GM12878 (cell line): ENCODE measurements around the gene ISG20. TPM values are rescaled to one million over a fixed set of nuclear protein-coding genes. Genes with fewer than 3 reads are reported as not detected.

Experiments
- ATAC-seq: fragments of 200-7000 bp; cut with Tn5 transposase; 3 replicates; pipeline ENCODE4 v1.9.1; 2020; ENCODE audit warnings: mild to moderate bottlenecking, moderate library complexity
- BruUV-seq: library from RNA; stranded (reverse); fragments of 400-500 nt; replicated peaks from 2 replicates; lab custom pipeline; 2021; lab: Mats Ljungman, UMichigan
- CTCF ChIA-PET: fragments of 300-600 bp; sonication (Branson Sonifier 250); formaldehyde crosslinking; extraction: SDS; loops from one replicate; lab custom pipeline; 2021; ENCODE audit warnings: inconsistent platforms; lab: Yijun Ruan, JAX
- POLR2A ChIA-PET: fragments of 350-600 bp; formaldehyde crosslinking; extraction: SDS; loops from one replicate; lab custom pipeline; 2021; ENCODE audit warnings: inconsistent platforms; lab: Charles Lee
- RAD21 ChIA-PET: fragments of 300-600 bp; sonication (Branson Sonifier 250); formaldehyde crosslinking; loops from one replicate; lab custom pipeline; 2023; ENCODE audit warnings: antibody characterized with exemption; ENCODE audit not compliant: unreplicated experiment; lab: Charles Lee
- SMC1A ChIA-PET: fragments of 300-600 bp; sonication (Branson Sonifier 250); formaldehyde crosslinking; loops from one replicate; lab custom pipeline; 2023; ENCODE audit not compliant: unreplicated experiment, uncharacterized antibody; lab: Charles Lee
- DNase-seq: peaks from one replicate; pipeline ENCODE4 v3.0.0-alpha.2; 2011; ENCODE audit warnings: low read depth, low spot score
- FAIRE-seq: peaks from 3 replicates; lab custom pipeline; 2011; peaks lifted over from hg19 to GRCh38; lab: Jason Lieb, UNC
- H2AFZ ChIP-seq: 2 replicates; pipeline ENCODE4 v1.6.0; 2011; ENCODE audit warnings: low read depth, low read length, control low read depth; ENCODE audit not compliant: control insufficient read depth
- H3K27ac ChIP-seq: 2 replicates; pipeline ENCODE4 v1.5.1; 2011; ENCODE audit warnings: control low read depth; ENCODE audit not compliant: control insufficient read depth, insufficient read depth
- H3K27me3 ChIP-seq, 2 experiments: replicated peaks in 1 of 2; 2 replicates each; pipeline versions ENCODE4 v1.6.0 to v1.6.1; 2011; ENCODE audit warnings: low read length in 1 of 2; ENCODE audit not compliant: control insufficient read depth in 2 of 2, insufficient read depth in 2 of 2
- H3K36me3 ChIP-seq, 2 experiments: 2 replicates each; pipeline ENCODE4 v1.5.1; 2011; ENCODE audit warnings: low read length in 1 of 2; ENCODE audit not compliant: control insufficient read depth in 2 of 2, insufficient read depth in 2 of 2
- H3K4me1 ChIP-seq: 2 replicates; pipeline ENCODE4 v1.6.1; 2011; ENCODE audit warnings: mild to moderate bottlenecking, low read length, moderate library complexity, mixed read lengths; ENCODE audit not compliant: control insufficient read depth, insufficient read depth
- H3K4me2 ChIP-seq: 2 replicates; pipeline ENCODE4 v1.6.0; 2011; ENCODE audit warnings: control low read depth; ENCODE audit not compliant: control insufficient read depth, insufficient read depth
- H3K4me3 ChIP-seq: fragments of 200-600 bp; sonication (generic); 2 replicates; pipeline ENCODE4 v1.5.1; 2016
- H3K79me2 ChIP-seq: 2 replicates; pipeline ENCODE4 v1.6.0; 2011; ENCODE audit warnings: low read length; ENCODE audit not compliant: control insufficient read depth, insufficient read depth
- H3K9ac ChIP-seq: 2 replicates; pipeline ENCODE4 v1.8.0; 2011; ENCODE audit warnings: low read length, control low read depth, mixed read lengths; ENCODE audit not compliant: control insufficient read depth, insufficient read depth
- H3K9me3 ChIP-seq: replicated peaks from 3 replicates; pipeline ENCODE4 v1.5.1; 2011; ENCODE audit warnings: mild to moderate bottlenecking, low read length; ENCODE audit not compliant: control insufficient read depth, insufficient read depth
- H4K20me1 ChIP-seq: 2 replicates; pipeline ENCODE4 v1.6.0; 2011; ENCODE audit not compliant: control insufficient read depth, insufficient read depth
- GABPA ChIP-seq: IDR thresholded peaks from 2 replicates; pipeline ENCODE4 v1.6.1; 2014; ENCODE audit warnings: antibody characterized with exemption, low read depth, mild to moderate bottlenecking, inconsistent platforms
- HDAC6 ChIP-seq: fragments of 200-600 bp; sonication (generic); IDR thresholded peaks from one replicate; pipeline ENCODE4 v1.8.0; 2017; ENCODE audit warnings: antibody characterized with exemption; ENCODE audit not compliant: unreplicated experiment
- KLF5 ChIP-seq: fragments of 450-650 bp; IDR thresholded peaks from 2 replicates; pipeline ENCODE4 v1.6.1; 2014; ENCODE audit warnings: mild to moderate bottlenecking; ENCODE audit not compliant: partially characterized antibody
- MXI1 ChIP-seq: fragments of 150-350 bp; IDR thresholded peaks from 2 replicates; pipeline ENCODE4 v1.6.1; 2011; ENCODE audit warnings: low read depth, mild to moderate bottlenecking, inconsistent platforms, low read length, improper control_type of control experiment
- NR2C1 ChIP-seq: fragments of 450-650 bp; IDR thresholded peaks from 2 replicates; pipeline ENCODE4 v1.6.1; 2017; ENCODE audit warnings: antibody characterized with exemption, mild to moderate bottlenecking, moderate library complexity
- RBBP5 ChIP-seq: fragments of 200-600 bp; sonication (generic); conservative IDR thresholded peaks from 2 replicates; pipeline ENCODE4 v1.6.1; 2016
- SMAD1 ChIP-seq: fragments of 450-650 bp; IDR thresholded peaks from 2 replicates; pipeline ENCODE4 v1.6.1; 2018; ENCODE audit warnings: mild to moderate bottlenecking, low read depth; ENCODE audit not compliant: partially characterized antibody
- STAT1 ChIP-seq: fragments of 450-650 bp; conservative IDR thresholded peaks from 2 replicates; pipeline ENCODE4 v1.6.1; 2014; ENCODE audit warnings: antibody characterized with exemption, mild to moderate bottlenecking
- ZNF24 ChIP-seq: fragments of 450-650 bp; IDR thresholded peaks from 2 replicates; pipeline ENCODE4 v1.6.1; 2017; ENCODE audit warnings: antibody characterized with exemption, mild to moderate bottlenecking
- WGBS: methylation state at CpG from one replicate; pipeline ENCODE4 v1.1.6; 2016; ENCODE audit warnings: low lambda C conversion rate; ENCODE audit not compliant: insufficient replicate concordance, insufficient coverage; ENCODE audit errors: missing lambda C conversion rate; 5-methylcytosine and 5-hydroxymethylcytosine counted together
- in situ Hi-C: fragments of 300-500 bp; cut with MboI; formaldehyde crosslinking; loops from 9 replicates; pipeline ENCODE4 v1.14.3; 2018; ENCODE audit warnings: mixed read lengths
- intact Hi-C: fragments of 100-400 bp; cut with micrococcal nuclease; formaldehyde crosslinking; loops from one replicate; pipeline ENCODE4 v1.14.2; 2022; ENCODE audit not compliant: unreplicated experiment
- polyA plus RNA-seq, 11 experiments: library from polyadenylated mRNA; depleted of rRNA in 4 of 11; unstranded in 6 of 11; stranded (reverse) in 5 of 11; fragments of >200 nt; fragmentation: Nextera tagmentation in 4 of 11; fragmentation: Illumina TruSeq in 1 of 11; extraction: Ambion mirVana in 4 of 11; extraction: Trizol in 1 of 11; gene quantifications; 1 replicate in 1 of 11; 2 replicates in 10 of 11; pipeline versions ENCODE4 v1.2.1 to v1.2.3, GENCODE V29; 2011 to 2016; ENCODE audit warnings: inconsistent platforms in 2 of 11, missing spikeins in 2 of 11, low read depth in 1 of 11
- total RNA-seq, 4 experiments: library from RNA; depleted of rRNA in 3 of 4; stranded (reverse); fragments of >200 nt in 3 of 4; fragmentation: Illumina TruSeq in 1 of 4; extraction: Trizol in 1 of 4; gene quantifications; 2 replicates each; pipeline versions ENCODE4 v1.2.1 to v1.2.3, GENCODE V29; 2013 to 2021
- TF ChIP-seq, protein P1 (sequence below): fragments of 450-650 bp; IDR thresholded peaks from 2 replicates; pipeline ENCODE4 v1.6.1; 2016; ENCODE audit warnings: mild to moderate bottlenecking
- TF ChIP-seq, protein P2 (sequence below): IDR thresholded peaks from 2 replicates; pipeline ENCODE4 v1.6.1; 2011; ENCODE audit warnings: low read depth, mild to moderate bottlenecking, low read length, moderate library complexity, borderline replicate concordance; ENCODE audit errors: extremely low read depth
- TF ChIP-seq, protein P3 (sequence below): fragments of 450-650 bp; IDR thresholded peaks from 2 replicates; pipeline ENCODE4 v1.6.1; 2018; ENCODE audit warnings: mild to moderate bottlenecking, low read depth, moderate library complexity; ENCODE audit not compliant: partially characterized antibody

Gene ISG20
- total and polyA plus RNA-seq, 10 of the 15 experiments (the other 5 are each of a cell fraction or from before 2014, with no cell fraction given): 23.4 to 210 (median 85.9) TPM

GRCh38 chr15:88591384-88591783, 47.4 kb upstream of the ISG20 start:
- no peak overlapping the region for H3K4me3 ChIP-seq
- FAIRE-seq (no peak), DNase-seq (no peak), ATAC-seq (no peak)
- no peak overlapping the region for H3K9ac ChIP-seq
- no peaks in the 10 kb centered on the region for H3K36me3 ChIP-seq
- H3K27ac ChIP-seq: no peak overlapping the region
- ChIA-PET CTCF (no interaction called here), SMC1A (no interaction called here), RAD21 (no interaction called here), POLR2A (no interaction called here)
- TF ChIP-seq GABPA (no peak), ZNF24 (no peak), SMAD1 (no peak), KLF5 (no peak)
- TF ChIP-seq, protein P1, sequence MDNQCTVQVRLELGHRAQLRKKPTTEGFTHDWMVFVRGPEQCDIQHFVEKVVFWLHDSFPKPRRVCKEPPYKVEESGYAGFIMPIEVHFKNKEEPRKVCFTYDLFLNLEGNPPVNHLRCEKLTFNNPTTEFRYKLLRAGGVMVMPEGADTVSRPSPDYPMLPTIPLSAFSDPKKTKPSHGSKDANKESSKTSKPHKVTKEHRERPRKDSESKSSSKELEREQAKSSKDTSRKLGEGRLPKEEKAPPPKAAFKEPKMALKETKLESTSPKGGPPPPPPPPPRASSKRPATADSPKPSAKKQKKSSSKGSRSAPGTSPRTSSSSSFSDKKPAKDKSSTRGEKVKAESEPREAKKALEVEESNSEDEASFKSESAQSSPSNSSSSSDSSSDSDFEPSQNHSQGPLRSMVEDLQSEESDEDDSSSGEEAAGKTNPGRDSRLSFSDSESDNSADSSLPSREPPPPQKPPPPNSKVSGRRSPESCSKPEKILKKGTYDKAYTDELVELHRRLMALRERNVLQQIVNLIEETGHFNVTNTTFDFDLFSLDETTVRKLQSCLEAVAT: no peak
- TF ChIP-seq, protein P2, sequence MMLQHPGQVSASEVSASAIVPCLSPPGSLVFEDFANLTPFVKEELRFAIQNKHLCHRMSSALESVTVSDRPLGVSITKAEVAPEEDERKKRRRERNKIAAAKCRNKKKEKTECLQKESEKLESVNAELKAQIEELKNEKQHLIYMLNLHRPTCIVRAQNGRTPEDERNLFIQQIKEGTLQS: no peak
- in situ Hi-C loops (no loop called here), intact Hi-C loops (no loop called here)
- H4K20me1 ChIP-seq: no peaks in the 10 kb centered on the region
- H2AFZ ChIP-seq: no peak overlapping the region
- H3K4me2 ChIP-seq: no peak overlapping the region
- H3K4me1 ChIP-seq: no peaks in the 10 kb centered on the region
- H3K79me2 ChIP-seq: no peaks in the 10 kb centered on the region
- no peaks in the 10 kb centered on the region for H3K27me3 ChIP-seq
- no TSS peak for BruUV-seq
- no peaks in the 10 kb centered on the region for H3K9me3 ChIP-seq

- no peak for ATAC-seq
- 35% methylated on average over 14 of the region's 14 CpGs for WGBS
- Histone ChIP-seq H3K27ac (no peak overlapping the region), H3K9me3 (no peaks in the 10 kb centered on the region), H4K20me1 (no peaks in the 10 kb centered on the region), H3K27me3 (peaks cover 17 to 22% of the 10 kb centered on the region in 2 experiments)
- no TSS peak for BruUV-seq
- SMC1A ChIA-PET: no interaction called here
- TF ChIP-seq NR2C1 (no peak), RBBP5 (no peak), MXI1 (no peak), HDAC6 (no peak), STAT1 (no peak)
- TF ChIP-seq, protein P3, sequence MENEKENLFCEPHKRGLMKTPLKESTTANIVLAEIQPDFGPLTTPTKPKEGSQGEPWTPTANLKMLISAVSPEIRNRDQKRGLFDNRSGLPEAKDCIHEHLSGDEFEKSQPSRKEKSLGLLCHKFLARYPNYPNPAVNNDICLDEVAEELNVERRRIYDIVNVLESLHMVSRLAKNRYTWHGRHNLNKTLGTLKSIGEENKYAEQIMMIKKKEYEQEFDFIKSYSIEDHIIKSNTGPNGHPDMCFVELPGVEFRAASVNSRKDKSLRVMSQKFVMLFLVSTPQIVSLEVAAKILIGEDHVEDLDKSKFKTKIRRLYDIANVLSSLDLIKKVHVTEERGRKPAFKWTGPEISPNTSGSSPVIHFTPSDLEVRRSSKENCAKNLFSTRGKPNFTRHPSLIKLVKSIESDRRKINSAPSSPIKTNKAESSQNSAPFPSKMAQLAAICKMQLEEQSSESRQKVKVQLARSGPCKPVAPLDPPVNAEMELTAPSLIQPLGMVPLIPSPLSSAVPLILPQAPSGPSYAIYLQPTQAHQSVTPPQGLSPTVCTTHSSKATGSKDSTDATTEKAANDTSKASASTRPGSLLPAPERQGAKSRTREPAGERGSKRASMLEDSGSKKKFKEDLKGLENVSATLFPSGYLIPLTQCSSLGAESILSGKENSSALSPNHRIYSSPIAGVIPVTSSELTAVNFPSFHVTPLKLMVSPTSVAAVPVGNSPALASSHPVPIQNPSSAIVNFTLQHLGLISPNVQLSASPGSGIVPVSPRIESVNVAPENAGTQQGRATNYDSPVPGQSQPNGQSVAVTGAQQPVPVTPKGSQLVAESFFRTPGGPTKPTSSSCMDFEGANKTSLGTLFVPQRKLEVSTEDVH: no peak
- TF ChIP-seq, all 136 proteins: peak for 0
- ChIA-PET CTCF (no interaction called here), POLR2A (no interaction called here), RAD21 (no interaction called here)
- Histone ChIP-seq H3K9ac (no peak overlapping the region), H3K79me2 (no peaks in the 10 kb centered on the region), H3K36me3 (no peaks in the 10 kb centered on the region), H3K4me1 (no peaks in the 10 kb centered on the region), H3K4me3 (no peak overlapping the region), H2AFZ (no peak overlapping the region), H3K4me2 (no peak overlapping the region)
- no peak for FAIRE-seq
- DNase-seq: no peak
- in situ Hi-C loops (no loop called here), intact Hi-C loops (no loop called here)
Measured at GRCh38 chr15:88603885-88604284, 34.9 kb upstream of the ISG20 start.
